ENCODE results near the gene LCN15.
"Not testable (repeated sequence)": the region's sequence is repeated elsewhere in the genome, so short reads cannot be mapped to it uniquely, and the experiment has no call there.

The LCN15 gene

DNA sequence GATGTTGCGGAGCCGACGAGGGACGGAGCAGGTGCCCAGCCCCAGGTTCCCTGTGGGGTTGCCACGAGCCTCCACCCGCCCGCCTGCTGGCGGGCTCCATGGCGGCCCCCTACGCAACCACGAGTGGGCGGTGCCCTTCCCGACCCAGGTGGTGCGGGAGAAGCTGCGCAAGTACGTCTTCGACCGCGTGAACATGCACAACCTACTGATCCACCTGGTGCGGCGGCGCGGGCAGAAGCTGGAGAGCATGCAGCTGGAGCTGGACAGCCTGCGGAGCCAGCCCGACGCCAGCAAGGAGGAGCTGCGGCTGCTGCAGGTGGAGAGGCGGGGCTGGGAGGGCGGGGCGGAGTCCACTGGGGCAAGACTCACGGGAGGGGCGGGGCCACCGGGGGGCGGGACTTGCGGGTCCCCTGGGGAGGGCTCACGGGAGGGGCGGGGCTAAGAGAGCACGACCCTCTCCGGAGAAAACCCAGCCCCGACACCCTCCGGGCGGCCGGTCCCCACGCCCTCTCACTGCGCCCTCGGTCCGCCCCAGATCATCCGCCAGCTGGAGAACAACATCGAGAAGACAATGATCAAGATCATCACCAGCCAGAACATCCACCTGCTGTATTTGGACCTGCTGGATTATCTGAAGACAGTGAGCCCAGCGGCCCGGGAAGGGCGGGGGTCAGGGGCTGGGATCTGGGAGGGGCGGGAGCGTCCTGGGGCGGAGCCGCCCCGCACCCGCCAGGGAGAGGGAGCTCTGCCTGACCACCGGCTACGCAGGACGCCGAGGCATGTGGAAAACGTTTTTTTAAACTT, 35.7 kb upstream of the LCN15 start:
- no peak for TF ChIP-seq POLR2A (IDR thresholded peaks at IDR 0.05; ENCODE audit: low read depth, low read length)
- DNase-seq (ENCODE audit: insufficient read length, low spot score) = peak; percentile 94
- FAIRE-seq = no peak

DNA sequence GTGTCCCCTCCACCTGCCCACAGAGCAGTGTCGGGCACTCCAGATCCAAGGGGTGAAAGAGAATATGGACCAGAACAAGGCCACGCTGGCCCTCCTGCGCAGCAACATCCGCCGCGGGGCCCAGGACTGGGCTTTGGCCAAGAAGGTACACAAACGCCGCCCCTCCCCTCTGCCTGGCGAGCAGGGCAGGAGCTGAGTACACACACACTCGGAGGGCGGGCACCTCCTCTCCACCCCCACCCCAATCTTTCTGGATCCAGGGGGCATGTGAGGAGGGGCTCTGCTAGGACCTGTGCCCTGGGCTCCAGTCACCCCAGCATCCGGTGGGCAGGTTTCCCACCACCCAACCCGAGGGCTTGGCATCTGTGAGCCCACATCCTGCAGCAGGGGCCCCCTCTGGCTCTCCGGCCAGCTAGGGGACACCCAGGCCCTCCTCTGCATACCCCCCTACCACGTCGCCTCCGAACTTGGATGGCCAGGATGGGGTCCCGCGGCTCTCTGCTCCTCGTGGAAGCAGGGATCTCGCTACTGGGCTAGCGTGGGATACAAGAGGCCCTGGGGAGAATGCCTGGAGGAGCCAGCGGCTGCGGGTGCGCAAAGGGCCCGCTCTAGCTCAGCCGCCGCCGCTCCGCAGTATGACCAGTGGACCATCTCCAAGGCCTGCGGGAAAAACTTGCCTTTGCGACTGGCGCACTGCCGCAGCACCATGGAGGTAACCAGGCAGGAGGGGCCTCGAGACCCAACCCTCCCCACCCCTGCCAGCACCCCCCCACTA, 34.9 kb upstream of the LCN15 start:
- no peak for FAIRE-seq
- no peak for TF ChIP-seq POLR2A (IDR thresholded peaks at IDR 0.05; ENCODE audit: low read depth, low read length)
- DNase-seq (ENCODE audit: insufficient read length, low spot score) = no peak

- FAIRE-seq = no peak
- no peak for TF ChIP-seq POLR2A (IDR thresholded peaks at IDR 0.05; ENCODE audit: low read depth, low read length)
- no peak for DNase-seq (ENCODE audit: insufficient read length, low spot score)
Measured at GRCh38 chr9:136798708-136799078, 34.4 kb upstream of the LCN15 start.

- FAIRE-seq; DNase-seq (ENCODE audit: insufficient read length, low spot score): not testable (repeated sequence)
Measured at GRCh38 chr9:136796775-136797347, 32.5 kb upstream of the LCN15 start.

DNA sequence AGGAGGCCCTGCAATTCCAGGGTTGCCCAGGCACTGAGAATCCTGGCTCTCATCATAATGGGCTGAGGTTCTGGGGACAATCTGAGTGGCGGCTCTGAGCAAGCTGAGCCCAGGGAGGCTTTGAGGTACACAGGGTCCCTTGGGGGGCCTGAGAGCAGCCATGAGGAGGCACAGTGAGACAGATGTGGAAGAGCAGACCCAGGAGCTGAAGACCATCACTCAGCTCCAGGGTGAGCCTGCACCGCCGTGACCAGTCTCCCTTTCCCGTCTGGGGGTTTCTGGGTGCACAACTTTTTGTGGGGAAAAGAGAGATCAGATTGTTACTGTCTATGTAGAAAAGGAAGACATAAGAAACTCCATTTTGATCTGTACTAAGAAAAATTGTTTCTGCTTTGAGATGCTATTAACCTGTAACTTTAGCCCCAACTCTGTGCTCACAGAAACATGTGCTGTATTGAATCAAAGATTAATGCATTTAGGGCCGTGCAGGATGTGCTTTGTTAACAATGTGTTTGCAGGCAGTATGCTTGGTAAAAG, 32.0 kb upstream of the LCN15 start, which contains the start of gene CCDC183:
TSS of gene CCDC183 (plus strand) at position 101 of the 537 bp plus-strand sequence. CDS start at position 161, 60 bp downstream.
- TF ChIP-seq POLR2A (IDR thresholded peaks at IDR 0.05; ENCODE audit: low read depth, low read length) = no peak
- DNase-seq (ENCODE audit: insufficient read length, low spot score) (no peak), FAIRE-seq (no peak)

DNA sequence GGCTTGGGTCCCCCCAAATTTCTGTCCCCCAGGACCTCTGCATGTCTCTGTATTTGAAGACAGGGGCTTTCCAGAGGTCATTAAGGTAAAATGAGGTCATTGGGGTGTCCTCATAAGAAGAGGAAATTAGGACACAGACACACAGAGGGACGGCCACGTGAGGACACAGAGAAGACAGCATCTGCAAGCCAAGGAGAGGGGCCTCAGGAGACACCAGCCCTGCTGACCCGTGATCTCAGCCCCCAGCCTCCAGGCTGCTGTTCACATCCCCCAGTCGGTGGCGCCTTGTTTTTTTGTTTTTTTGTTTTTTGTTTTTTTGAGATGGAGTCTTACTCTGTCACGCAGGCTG, 30.7 kb upstream of the LCN15 start:
- DNase-seq (ENCODE audit: insufficient read length, low spot score) (no peak), FAIRE-seq (no peak)
- 0 out of 2 replicates have a peak, but pooled peaks have one; percentile 1 for TF ChIP-seq POLR2A (IDR thresholded peaks at IDR 0.05; ENCODE audit: low read depth, low read length)

DNA sequence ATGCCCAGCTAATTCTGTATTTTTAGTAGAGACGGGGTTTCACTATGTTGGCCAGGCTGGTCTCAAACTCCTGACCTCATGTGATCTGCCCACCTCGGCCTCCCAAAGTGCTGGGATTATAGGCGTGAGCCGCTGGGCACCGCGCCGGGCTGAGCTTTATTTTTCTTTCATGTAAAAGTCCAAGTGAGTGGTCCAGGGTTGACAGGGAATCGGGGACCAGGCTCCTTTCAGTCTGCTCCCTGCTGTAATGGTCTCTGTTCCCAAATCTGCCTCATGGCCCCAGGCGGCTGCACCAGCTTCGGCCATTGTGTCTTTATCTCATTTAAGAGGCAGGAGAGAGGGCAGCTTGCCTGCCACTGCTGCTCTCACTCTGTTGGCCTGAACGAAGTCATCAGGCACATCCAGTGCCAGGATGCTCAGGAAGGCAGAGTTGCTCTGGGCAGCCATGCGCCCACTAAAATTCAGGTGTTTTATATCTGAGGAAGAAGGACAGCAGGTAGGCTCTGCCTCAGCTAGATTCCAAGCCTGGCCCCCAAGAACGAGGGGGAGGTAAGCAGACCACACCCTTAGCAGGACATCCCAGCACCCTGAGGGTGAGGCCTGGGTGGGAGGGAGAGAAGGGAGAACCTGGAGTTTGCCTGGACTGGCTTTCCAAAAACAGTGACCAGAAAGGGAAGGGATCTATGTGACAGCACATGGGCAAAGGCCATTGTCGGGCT, 30.1 kb upstream of the LCN15 start:
- FAIRE-seq = no peak
- DNase-seq (ENCODE audit: insufficient read length, low spot score) = no peak
- 0 out of 2 replicates have a peak, but pooled peaks have one; percentile 7 for TF ChIP-seq POLR2A (IDR thresholded peaks at IDR 0.05; ENCODE audit: low read depth, low read length)

DNA sequence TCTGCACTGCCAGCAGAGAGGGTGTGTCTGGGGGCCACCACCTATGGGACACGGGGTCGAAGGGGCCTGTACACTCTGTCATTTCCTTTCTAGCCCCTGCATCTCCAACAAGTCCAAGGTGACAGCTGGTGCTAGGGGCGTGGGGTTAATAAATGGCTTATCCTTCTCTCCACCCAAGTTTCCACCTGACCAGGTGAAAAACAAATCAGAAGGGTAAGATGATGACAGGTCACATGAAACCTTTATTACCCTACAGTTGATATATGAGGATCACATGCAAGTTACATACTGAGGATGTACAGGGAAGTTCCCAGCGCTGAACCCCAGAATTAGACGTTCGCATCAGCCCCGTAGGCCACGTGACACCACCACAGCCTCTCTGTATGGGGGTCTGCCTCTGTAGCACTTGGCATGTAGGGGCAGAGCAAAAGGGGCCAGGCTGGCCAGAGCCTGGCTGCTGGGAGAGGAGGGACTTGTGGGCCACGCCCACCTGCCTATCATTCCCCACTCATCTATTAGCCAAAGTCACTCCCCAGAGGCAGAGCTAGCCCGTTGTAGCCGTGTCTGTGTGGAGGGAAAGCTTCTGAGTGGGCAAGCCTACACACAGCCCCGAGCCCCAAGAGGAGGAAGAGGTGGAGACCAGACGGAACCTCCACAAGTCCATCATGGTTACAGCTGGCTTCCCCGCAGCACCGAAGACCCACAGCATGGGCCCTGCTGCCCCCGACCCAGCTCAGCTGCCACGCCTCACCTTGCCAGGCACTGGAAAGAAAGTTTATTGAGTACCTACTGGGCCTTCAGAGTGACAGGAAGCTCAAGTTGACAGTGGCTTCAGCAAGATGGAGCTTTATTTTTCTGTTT, 29.0 kb upstream of the LCN15 start:
- DNase-seq (ENCODE audit: insufficient read length, low spot score) = no peak
- no peak for TF ChIP-seq POLR2A (IDR thresholded peaks at IDR 0.05; ENCODE audit: low read depth, low read length)
- FAIRE-seq = no peak

- DNase-seq (ENCODE audit: insufficient read length, low spot score) = no peak
- FAIRE-seq = no peak
- TF ChIP-seq POLR2A (IDR thresholded peaks at IDR 0.05; ENCODE audit: low read depth, low read length) = no peak
Measured at GRCh38 chr9:136792321-136793085, 28.2 kb upstream of the LCN15 start.

- peak; percentile 57 for DNase-seq (ENCODE audit: insufficient read length, low spot score)
- TF ChIP-seq POLR2A (IDR thresholded peaks at IDR 0.05; ENCODE audit: low read depth, low read length) = no peak
Measured at GRCh38 chr9:136791516-136792276, 27.4 kb upstream of the LCN15 start.

More at GRCh38 chr9:136791516-136792276, 27.4 kb upstream of the LCN15 start:
- FAIRE-seq = no peak

All from H54 (cell line).